GM18502 (cell line): Measurements from ENCODE around the gene MMP14.
"Not testable (repeated sequence)": the region's sequence is repeated elsewhere in the genome, so short reads cannot be mapped to it uniquely, and the experiment has no call there.

Source experiments
- ATAC-seq: cut with Tn5 transposase; IDR thresholded peaks from one replicate; pipeline ENCODE4 v1.9.1; 2021; ENCODE audit warnings: mild to moderate bottlenecking; ENCODE audit not compliant: unreplicated experiment, poor library complexity

Gene MMP14

DNA sequence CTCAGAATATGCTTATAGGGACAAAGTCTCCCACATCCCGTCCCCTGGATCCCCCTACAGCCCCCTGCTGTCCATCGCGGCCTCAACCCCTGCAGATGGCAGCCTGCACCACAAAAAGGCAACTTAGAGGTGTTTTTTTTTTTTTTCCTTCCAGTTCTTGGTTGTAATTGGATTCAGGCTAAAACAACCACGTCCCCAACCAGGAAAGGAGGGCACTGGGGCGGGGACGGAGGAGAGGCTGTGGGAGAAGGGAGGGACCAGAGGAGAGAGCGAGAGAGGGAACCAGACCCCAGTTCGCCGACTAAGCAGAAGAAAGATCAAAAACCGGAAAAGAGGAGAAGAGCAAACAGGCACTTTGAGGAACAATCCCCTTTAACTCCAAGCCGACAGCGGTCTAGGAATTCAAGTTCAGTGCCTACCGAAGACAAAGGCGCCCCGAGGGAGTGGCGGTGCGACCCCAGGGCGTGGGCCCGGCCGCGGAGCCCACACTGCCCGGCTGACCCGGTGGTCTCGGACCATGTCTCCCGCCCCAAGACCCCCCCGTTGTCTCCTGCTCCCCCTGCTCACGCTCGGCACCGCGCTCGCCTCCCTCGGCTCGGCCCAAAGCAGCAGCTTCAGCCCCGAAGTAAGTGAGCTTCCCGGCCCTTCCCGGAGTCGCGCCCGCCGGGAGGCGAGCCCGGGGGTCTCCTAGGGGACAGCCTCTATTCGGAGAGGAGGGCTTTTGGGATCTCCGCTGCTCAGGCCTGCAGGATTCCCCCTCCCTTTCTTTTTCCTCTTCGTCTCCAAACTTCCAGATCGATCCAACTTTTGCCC, at the start of gene MMP14:
Gene MMP14 (plus strand): TSS at position 285 of the 813 bp plus-strand sequence. CDS start 233 bp downstream, at position 518.
- no peak for ATAC-seq

DNA sequence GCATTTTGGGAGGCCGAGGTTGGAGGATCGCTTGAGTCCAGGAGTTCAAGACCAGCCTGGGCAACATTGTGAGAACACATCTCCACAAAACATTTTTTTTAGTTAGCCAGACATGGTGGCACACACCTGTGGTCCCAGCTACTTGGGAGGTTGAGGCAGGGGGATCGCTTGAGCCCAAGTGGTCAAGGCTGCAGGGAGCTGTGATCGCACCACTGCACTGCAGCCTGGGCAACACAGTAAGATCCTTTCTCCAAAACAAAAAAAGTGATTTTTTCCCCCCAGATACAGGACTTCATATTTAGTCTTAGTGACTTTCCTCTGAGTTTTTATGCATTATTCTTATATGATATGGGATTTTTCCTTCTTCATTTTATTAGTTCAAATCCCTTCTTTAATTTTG, 49.7 kb upstream of the MMP14 start:
- ATAC-seq = no peak

DNA sequence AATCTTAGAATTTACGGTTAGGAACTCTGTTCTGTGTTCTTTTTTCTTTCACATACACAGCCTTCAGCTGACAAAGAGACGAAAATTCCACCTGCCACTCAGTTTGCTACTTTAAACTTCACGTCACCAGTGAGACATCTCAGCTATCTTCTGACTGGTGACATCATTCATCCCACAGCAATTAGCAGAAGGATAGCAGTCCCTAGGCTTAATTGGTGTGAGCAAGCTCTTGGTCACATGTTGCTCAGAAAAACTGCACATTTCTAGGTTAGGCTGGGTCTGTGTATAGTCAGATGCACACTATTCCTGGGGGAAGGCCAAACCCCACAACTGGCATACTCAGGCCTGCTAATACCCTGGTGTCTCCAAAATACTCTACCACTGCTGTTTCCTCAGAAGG, 45.1 kb upstream of the MMP14 start:
- ATAC-seq = no peak

DNA sequence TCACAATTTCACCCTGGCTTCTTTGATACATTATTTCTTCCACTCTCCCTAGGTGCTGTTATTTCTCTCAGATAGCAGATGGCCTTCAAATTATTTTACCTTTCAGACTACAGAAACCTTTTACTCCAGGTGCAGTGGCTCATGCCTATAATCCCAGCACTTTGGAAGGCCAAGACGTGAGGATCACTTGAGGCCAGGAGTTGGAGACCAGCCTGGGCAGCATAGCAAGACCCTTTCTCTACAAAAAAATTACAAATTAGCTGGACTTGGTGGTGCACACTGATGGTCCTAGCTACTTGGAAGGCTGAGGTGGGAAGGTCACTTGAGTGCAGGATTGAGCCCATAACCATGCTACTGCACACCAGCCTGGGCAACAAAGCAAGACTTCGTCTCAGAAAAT, 44.2 kb upstream of the MMP14 start:
- ATAC-seq = no peak

DNA sequence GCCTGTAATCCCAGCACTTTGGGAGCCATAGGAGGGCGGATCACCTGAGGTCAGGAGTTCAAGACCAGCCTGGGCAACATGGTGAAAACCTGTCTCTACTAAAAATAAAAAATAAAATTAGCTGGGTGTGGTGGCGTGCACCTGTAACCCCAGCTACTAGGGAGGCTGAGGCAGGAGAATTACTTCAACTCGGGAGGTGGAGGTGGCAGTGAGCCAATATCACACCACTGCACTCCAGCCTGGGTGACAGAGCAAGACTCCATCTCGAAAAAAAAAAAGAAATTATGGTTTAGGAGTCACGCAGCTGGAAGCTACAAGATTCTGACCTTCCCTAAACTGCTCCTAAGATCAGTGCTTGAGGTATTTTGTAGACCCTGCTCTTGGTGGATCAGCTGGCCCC, 42.8 kb upstream of the MMP14 start:
- not testable (repeated sequence) for ATAC-seq

DNA sequence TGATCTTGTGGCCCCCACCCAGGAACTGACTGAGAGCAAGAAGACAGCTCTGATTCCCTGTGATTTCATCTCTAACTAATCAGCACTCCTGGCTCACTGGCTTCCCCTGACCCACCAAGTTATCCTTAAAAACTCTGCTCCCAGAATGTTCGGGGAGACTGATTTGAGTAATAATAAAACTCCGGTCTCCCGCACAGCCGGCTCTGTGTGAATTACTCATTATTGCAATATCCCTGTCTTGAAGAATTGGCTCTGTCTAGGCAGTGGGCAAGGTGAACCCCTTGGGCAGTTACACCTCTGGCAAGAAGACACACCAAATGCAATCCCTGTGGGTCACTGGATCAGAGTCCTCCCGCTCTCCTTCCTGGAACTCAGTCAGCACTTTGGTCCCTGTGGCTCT, 42.4 kb upstream of the MMP14 start:
- ATAC-seq = no peak

DNA sequence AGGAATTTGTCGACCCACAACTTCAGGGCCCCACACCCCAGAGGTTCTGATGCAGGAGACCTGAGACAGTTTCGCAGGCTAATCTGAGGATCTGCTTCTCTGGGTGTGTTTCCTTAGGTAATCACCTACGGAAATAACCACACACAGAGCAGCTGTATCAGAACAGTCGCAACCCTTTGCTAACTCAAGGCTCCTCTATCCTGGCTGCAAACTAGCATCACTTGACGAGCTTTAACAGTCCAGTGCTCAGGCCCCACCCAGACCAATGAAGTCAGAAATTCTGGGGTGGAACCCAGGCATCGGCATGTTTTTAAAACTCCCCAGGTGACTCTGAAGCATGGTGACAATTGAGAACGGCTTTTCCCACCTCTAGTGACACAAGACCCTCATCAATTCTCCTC, 41.8 kb upstream of the MMP14 start:
- ATAC-seq = peak; percentile 75

DNA sequence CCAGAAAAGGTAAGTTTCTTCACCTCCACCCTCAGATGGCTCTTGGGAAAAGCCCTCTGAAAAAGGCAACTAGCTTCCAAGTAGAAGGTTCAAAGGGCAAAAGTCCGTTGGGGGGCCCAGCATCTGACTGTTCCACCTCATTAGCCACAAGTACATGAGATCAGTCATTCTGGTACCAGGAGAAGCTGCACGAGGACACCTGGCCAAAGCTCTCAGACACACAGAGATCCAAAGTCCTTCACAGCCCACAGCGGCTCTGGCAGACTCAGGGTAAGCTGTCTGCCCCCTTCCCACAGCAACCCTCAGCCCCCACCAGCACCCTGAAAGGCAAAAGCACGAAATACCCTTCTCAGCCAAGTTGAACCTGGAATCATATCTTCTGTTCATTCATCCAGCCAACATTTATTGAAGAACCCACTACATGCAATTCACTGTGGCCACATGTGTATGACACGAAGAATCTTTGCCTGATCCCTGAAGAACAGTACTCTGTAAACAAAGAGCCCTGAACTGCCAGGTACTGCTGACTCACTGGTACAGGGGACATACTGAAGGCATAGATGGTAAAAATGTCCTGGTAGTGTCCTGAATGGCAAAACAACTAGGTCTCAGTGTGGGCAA, 40.2 kb upstream of the MMP14 start:
- peak; percentile 52 for ATAC-seq

DNA sequence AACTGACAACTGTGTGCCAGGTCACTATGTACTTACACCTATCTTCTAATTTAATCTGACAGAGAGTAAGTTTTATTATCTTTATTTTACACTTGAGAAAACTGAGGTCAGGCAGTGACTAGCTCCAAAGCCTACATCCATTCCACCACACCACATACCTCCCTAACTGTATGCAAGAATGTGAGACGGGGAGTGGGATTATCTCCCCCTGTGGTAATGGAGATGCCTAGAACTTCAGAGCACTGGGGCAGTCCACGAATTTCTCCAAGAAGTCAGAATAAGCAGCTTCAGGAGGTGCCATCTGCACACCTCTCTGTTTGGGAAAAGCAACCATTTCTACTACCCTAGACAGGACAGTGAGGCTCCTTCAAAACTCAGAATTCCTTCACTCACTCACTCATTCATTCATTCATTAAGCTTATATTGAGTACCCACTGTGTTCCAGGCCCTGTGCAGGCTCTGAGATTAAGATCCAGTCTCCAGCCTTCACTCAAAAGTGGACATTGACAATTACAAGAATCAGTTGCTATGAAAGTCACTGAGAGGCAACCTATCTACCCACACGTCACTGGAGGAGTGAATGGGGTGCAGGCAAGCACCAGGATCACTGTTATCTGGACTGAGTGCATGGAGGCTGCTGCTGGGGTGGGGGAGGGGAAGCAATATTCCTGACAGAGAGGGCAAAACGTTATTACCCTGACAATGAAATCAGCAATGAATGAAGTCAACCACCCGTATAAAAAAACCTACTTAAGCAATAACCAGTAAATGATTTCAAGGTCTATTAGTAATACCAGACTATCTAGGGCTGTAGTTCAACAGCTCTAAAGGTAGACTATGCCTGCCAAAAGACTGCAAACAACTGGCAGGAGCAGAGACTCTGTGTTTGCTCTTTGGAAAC, 39.1 kb upstream of the MMP14 start:
- ATAC-seq = no peak

DNA sequence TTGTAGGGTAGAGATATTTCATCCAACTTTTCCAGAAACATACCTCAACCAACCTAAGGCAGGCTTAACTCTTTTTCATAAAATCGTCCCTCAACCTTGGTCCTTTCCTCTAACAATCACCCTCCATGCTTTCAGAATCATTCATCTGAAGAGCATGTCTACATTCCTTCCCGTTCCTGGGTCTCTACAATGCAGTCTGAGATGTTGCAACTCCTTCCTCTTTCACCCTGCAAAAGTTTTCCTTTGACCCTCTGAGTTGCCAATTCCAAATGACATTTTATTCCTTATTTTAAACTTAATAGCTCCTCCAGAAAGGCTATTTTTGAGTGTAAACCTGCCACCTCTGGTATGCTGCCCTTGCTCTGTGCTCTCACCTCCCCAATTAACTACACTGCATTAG, 37.9 kb upstream of the MMP14 start:
- no peak for ATAC-seq

DNA sequence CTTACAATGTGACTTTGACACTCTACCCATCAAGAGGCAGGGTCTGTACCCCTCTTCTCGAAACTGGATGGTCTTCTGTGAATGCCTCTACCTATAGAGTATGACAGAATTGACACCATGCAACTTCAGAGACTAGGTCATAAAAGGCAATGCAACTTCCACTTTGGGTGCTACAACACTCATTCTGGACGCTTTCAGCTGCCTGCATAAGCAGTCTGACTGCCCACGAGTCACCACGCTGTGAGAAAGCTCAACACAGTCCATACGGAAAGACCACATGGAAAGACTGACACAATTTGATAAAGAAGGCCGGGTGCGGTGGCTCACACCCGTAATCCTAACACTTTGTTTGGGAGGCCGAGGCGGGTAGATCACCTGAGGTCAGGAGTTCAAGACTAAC, 36.0 kb upstream of the MMP14 start:
- ATAC-seq = no peak

DNA sequence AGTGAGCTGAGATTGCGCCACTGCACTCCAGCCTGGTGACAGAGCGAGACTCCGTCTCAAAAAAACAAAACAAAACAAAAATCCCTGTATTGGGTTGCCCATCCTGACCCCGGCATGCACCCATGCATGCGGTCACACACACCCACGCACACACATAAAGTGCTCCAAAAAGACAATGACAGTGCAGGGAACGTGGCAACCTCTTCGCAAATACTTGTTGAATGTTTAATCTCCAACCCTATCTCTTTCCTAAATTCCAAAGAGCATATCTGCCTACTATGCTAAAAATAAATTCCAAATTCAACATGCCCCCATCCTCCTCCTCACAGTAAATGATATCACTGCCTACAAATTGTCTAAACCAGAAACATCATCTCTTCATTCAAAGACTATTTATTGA, 34.7 kb upstream of the MMP14 start:
- ATAC-seq = no peak

DNA sequence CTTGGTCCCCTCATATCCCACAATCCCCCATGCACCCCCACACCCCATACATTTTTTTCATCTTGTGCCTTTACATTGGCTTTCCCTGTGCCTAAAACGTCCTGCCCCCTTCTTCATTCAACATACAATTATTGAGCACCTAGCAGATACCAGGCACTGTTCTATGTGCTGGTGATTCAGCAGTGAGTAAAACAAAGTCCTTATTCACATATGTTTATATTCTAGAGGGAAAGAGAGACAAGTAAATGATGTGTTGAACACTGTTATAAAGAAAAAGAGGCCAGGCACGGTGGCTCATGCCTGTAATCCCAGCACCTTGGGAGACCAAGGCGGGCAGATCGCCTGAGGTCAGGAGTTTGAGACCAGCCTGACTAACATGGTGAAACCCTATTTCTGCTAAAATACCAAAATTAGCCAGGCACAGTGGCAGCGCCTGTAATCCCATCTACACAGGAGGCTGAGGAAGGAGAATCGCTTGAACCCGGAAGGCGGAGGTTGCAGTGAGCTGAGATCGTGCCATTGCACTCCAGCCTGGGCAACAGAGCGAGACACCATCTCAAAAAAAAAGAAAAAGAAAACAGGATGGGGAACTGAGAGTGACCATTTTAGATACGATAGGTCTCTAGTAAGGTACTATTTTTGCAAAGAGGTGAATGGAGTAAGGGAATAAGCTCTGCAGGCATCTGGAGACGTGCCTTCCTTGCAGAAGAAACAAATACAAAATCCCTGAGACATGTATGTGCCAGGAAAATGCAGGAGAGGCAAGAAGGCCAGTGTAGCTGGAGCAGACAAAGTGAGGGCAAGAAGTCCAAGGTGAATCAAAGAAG, 33.3 kb upstream of the MMP14 start:
- peak; percentile 44 for ATAC-seq

DNA sequence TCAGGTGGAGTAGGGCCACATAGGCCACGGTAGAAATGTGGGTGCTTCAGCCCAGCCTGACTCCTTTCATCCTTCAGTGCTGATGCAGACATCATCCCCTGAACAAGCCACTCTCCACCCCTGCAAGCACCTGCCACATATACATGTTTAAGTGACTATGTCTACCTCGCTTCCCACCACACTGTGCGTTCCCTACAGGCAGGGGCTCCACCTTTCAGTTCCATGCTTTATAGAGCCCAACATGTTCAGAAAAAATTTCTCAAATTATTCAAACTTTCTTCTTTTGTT, 32.8 kb upstream of the MMP14 start:
- peak; percentile 59 for ATAC-seq

DNA sequence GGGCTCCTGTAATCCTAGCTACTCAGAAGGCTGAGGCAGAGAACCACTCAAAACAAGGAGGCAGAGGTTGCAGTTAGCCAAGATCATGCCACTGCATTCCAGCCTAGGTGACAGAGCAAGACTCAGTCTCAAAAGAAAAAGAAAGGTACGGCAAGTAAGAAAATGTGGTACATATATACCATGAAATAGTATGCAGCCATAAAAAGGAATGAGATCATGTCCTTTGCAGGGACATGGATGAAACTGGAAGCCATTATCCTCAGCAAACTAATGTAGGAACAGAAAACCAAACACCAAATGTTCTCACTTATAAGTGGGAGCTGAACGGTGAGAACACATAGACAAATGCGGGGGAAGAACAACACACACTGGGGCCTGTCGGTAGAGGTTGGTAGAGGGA, 31.1 kb upstream of the MMP14 start:
- ATAC-seq = not testable (repeated sequence)

DNA sequence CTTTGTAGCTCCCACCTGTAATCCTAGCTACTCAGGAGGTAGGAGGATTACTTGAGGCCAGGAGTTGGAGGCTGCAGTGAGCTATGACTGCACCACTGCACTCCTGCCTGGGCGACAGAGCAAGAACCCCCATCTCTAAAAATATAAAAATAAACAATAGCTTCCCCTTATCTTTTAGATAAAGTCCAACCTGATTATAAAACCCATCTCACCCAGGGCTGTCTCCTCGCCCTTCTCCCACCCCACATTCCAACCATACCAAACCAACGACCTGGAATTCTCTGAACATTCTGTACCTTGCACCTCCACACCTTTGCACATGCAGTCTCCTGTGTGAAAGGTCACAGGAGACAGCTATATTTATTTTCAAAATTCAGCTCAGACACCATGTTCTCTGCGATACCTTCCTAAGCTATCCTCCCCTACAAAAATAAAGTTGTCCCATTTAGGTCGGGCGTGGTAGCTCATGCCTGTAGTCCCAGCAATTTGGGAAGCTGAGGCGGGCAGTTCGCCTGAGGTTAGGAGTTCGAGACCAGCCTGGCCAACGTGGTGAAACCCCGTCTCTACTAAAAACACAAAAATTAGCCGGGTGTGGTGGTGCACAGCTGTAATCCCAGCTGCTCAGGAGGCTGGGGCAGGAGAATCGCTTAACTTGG, 28.8 kb upstream of the MMP14 start:
- no peak for ATAC-seq

DNA sequence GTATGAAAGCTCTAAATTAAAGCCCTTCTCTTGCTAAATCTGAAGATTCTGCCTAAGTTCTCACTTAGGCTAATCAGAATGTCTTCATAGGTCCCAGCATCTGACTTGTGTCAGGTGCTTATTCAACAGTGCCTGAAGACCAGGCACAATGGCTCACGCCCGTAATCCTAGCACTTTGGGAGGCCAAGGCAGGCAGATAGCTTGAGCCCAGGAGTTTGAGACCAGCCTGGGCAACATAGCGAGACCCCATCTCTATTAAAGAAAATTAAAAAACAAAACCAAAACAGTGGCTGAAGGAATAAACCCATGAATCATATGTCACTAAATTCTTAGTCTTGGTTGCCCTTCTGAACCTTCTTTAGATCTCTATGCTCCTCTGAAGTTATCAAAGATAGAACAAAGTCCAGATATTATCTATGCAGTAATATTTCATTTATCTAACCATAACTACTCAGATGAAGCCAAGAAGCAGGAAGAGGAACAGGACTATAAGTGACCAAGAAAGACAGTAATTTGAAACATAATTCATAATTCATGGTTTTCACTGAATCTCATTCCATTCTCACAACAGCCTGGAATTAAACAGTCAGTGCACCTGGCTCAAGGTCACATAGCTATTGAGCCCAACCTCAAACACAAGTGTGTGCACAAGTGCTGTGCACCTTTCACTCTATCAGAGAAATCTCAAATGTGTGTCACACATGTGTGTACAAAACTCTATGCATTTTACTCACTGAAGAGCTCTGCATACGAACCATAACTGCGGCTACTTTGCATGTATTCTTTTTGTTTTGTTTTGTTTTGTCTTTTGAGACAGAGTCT, 27.8 kb upstream of the MMP14 start:
- ATAC-seq = no peak

DNA sequence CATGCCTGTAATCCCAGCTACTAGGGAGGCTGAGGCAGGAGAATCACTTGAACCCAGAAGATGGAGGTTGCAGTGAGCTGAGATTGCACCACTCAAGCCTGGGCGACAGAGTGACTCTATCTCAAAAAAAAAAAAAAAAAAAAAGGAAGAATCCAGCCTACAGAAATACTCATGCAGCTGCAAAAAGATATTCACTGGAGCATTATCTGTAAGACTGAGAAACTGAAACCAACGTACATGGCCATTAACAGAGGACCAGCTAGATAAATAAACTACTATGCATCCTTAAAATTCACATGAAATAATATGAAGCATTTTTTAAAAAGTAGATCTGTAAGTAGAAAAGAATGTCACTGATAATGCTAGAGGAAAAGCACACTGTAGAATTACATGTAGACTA, 24.7 kb upstream of the MMP14 start:
- ATAC-seq = no peak

DNA sequence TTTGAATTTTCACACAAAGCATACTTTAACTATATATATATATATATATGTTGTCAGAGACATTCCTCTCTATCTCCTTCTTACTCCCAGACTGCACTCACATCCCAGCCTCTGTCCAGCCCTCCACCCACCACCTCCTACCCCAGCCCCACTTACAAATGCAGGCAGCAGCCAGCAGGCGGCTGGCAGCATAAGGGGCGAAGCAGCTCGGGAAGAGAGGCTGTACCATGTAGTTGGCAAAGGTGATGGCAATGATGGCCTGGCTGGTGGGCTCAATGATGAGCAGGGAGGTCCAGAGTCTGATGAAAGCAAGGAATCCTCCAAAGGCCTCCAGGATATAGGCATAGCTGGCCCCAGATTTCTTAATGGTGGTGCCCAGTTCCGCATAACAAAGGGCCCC, 23.6 kb upstream of the MMP14 start:
- ATAC-seq = no peak
